ENCODE data around the gene HIGD2A. TPM values are rescaled to one million over a fixed set of nuclear protein-coding genes. Genes with fewer than 3 reads are reported as not detected.

Gene HIGD2A
- total RNA-seq, 1 donor from 2014 or later: 74.6 TPM

DNA sequence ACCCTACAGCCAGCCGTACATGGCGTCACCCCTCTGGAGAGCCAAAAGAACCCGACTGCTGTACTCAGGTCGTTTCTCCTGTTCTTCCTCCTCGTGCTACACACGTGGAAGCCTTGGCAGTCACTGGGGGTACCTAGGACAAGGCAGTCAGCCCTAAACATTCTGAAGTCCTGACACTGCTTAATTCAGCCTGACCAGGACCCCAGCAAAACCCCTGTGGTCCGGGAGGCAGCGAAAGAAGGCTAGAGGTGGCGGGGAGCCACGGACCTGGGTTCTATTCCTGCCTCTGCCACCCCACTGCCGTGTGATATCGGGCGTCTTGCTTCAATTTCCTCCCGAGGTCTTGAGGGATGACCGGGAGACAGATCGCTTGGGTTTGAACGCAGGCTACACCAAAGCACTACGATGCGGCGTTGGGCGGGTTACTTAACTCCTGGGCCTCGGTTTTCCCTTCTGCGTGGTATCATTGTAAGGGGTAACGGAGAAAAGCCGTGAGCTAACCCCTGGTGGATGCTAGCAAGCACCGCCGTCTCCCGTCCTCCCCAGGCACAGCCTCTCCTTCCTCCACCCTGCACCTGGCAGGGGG is 23.7 kb upstream of the HIGD2A start:
- Mint-ChIP-seq H3K27ac (ENCODE audit: unreplicated experiment) (peak overlapping the region; percentile 49), H3K27me3 (ENCODE audit: low read depth) (no peaks in the 10 kb centered on the region)

GRCh38 chr5:176365351-176366231 is 23.0 kb upstream of the HIGD2A start, which contains the start of gene ARL10:
TSS of gene ARL10 (plus strand) at chr5:176365487. CDS start at chr5:176365564, 77 bp downstream.
- peaks cover 20% of the 10 kb centered on the region for H3K36me3 Mint-ChIP-seq (ENCODE audit: low read depth)
- TF ChIP-seq, protein P1, sequence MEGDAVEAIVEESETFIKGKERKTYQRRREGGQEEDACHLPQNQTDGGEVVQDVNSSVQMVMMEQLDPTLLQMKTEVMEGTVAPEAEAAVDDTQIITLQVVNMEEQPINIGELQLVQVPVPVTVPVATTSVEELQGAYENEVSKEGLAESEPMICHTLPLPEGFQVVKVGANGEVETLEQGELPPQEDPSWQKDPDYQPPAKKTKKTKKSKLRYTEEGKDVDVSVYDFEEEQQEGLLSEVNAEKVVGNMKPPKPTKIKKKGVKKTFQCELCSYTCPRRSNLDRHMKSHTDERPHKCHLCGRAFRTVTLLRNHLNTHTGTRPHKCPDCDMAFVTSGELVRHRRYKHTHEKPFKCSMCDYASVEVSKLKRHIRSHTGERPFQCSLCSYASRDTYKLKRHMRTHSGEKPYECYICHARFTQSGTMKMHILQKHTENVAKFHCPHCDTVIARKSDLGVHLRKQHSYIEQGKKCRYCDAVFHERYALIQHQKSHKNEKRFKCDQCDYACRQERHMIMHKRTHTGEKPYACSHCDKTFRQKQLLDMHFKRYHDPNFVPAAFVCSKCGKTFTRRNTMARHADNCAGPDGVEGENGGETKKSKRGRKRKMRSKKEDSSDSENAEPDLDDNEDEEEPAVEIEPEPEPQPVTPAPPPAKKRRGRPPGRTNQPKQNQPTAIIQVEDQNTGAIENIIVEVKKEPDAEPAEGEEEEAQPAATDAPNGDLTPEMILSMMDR (IDR thresholded peaks at IDR 0.05): peak; percentile 30
- H3K27me3 Mint-ChIP-seq (ENCODE audit: low read depth): no peaks in the 10 kb centered on the region
- peak within 1 kb of the TSS; percentile 74 for H3K4me3 Mint-ChIP-seq (ENCODE audit: unreplicated experiment)
- H3K4me1 Mint-ChIP-seq (ENCODE audit: low read depth): peaks cover 30% of the 10 kb centered on the region
- H3K9me3 Mint-ChIP-seq (ENCODE audit: low read depth): no peaks in the 10 kb centered on the region
- DNase-seq (ENCODE audit: low spot score): no peak
- H3K27ac Mint-ChIP-seq (ENCODE audit: unreplicated experiment): peak within 1 kb of the TSS; percentile 49

More for the DNA sequence above, 23.7 kb upstream of the HIGD2A start:
- TF ChIP-seq, protein P1 (IDR thresholded peaks at IDR 0.05): no peak
- peaks cover 17% of the 10 kb centered on the region for H3K36me3 Mint-ChIP-seq (ENCODE audit: low read depth)
- DNase-seq (ENCODE audit: low spot score): no peak
- H3K9me3 Mint-ChIP-seq (ENCODE audit: low read depth): no peaks in the 10 kb centered on the region
- H3K4me3 Mint-ChIP-seq (ENCODE audit: unreplicated experiment): peak overlapping the region; percentile 65
- peaks cover 32% of the 10 kb centered on the region for H3K4me1 Mint-ChIP-seq (ENCODE audit: low read depth)

GRCh38 chr5:176366232-176366894 is 22.2 kb upstream of the HIGD2A start:
- TF ChIP-seq, protein P1 (IDR thresholded peaks at IDR 0.05): no peak
- no peaks in the 10 kb centered on the region for H3K27me3 Mint-ChIP-seq (ENCODE audit: low read depth)
- peak overlapping the region; percentile 68 for H3K27ac Mint-ChIP-seq (ENCODE audit: unreplicated experiment)
- H3K4me1 Mint-ChIP-seq (ENCODE audit: low read depth): peaks cover 30% of the 10 kb centered on the region
- H3K9me3 Mint-ChIP-seq (ENCODE audit: low read depth): no peaks in the 10 kb centered on the region
- peaks cover 20% of the 10 kb centered on the region for H3K36me3 Mint-ChIP-seq (ENCODE audit: low read depth)
- peak overlapping the region; percentile 74 for H3K4me3 Mint-ChIP-seq (ENCODE audit: unreplicated experiment)
- no peak for DNase-seq (ENCODE audit: low spot score)

GRCh38 chr5:176368726-176369125 is 19.8 kb upstream of the HIGD2A start:
- H3K9me3 Mint-ChIP-seq (ENCODE audit: low read depth): no peaks in the 10 kb centered on the region
- no peak for DNase-seq (ENCODE audit: low spot score)
- peaks cover 22% of the 10 kb centered on the region for H3K36me3 Mint-ChIP-seq (ENCODE audit: low read depth)
- TF ChIP-seq, protein P1 (IDR thresholded peaks at IDR 0.05): no peak
- no peak overlapping the region for H3K4me3 Mint-ChIP-seq (ENCODE audit: unreplicated experiment)
- H3K4me1 Mint-ChIP-seq (ENCODE audit: low read depth): peaks cover 22% of the 10 kb centered on the region
- no peak overlapping the region for H3K27ac Mint-ChIP-seq (ENCODE audit: unreplicated experiment)
- no peaks in the 10 kb centered on the region for H3K27me3 Mint-ChIP-seq (ENCODE audit: low read depth)

Measured in chondrocyte (in vitro differentiated cells).